ENCODE results near the gene PPP2R5A. TPM values are rescaled to one million over a fixed set of nuclear protein-coding genes. Genes with fewer than 3 reads are reported as not detected.
A peak's percentile ranks its signal among the peaks of the same experiment; 100 is the strongest.

Gene PPP2R5A
- total RNA-seq, 1 donor from 2014 or later = 33.9 TPM

DNA sequence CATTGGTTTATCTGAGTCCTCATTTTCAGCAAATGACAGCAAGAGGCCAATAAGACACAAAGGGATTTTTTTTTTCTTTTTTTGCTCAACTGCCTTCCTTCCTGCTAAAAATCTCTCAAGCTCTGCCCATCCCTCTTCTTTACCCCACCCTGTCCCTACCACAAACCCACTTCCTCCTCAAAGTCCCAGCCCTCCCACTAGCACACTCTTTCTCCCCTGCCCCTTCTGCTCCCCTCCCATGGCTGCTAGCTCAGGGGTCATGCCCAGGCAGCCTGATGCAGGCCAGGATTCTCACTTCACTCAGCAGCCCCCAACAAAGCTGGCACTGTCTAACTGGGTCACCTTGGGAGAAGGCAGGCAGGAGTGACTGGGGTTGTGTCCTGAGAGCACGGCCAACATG is 28.8 kb upstream of the PPP2R5A start:
- H3K9me3 ChIP-seq = no peaks in the 10 kb centered on the region
- intact Hi-C loops (cut with DNase I) = no loop called here
- TF ChIP-seq POLR2A (IDR thresholded peaks at IDR 0.05) (no peak), POLR2AphosphoS5 (IDR thresholded peaks at IDR 0.05; ENCODE audit: insufficient read depth in 1 of 2, low read depth in 1 of 2) (no peak)
- TF ChIP-seq, protein P1, sequence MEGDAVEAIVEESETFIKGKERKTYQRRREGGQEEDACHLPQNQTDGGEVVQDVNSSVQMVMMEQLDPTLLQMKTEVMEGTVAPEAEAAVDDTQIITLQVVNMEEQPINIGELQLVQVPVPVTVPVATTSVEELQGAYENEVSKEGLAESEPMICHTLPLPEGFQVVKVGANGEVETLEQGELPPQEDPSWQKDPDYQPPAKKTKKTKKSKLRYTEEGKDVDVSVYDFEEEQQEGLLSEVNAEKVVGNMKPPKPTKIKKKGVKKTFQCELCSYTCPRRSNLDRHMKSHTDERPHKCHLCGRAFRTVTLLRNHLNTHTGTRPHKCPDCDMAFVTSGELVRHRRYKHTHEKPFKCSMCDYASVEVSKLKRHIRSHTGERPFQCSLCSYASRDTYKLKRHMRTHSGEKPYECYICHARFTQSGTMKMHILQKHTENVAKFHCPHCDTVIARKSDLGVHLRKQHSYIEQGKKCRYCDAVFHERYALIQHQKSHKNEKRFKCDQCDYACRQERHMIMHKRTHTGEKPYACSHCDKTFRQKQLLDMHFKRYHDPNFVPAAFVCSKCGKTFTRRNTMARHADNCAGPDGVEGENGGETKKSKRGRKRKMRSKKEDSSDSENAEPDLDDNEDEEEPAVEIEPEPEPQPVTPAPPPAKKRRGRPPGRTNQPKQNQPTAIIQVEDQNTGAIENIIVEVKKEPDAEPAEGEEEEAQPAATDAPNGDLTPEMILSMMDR (IDR thresholded peaks at IDR 0.05) = no peak
- peak in 1 of 2 donors; percentile 52 for DNase-seq (ENCODE audit: extremely low spot score in 2 of 2)
- H3K27ac ChIP-seq = no peak overlapping the region
- no peak overlapping the region for H3K4me3 ChIP-seq
- no peaks in the 10 kb centered on the region for H3K27me3 ChIP-seq
- no peaks in the 10 kb centered on the region for H3K36me3 ChIP-seq
- H3K4me1 ChIP-seq = peaks cover 15% of the 10 kb centered on the region

DNA sequence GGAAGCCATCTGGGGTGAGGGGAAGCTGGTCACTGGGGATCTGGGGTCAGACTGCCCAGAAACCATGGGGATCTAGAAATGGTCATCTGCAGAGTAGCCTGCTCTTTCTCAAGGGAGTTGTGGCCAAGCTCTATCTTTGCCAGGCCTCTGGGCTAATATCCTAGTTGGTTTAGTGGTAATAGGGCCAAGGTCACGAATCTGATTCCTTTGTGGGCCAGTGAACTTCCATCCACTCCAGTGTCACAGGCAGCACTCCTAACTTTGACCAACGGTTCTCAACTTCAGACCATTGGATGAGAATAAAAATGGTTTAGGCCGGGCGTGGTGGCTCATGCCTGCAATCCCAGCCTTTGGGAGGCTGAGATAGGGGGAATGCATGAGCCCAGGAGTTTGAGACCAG is 28.1 kb upstream of the PPP2R5A start:
- H3K27ac ChIP-seq = no peak overlapping the region
- H3K36me3 ChIP-seq = no peaks in the 10 kb centered on the region
- H3K27me3 ChIP-seq = no peaks in the 10 kb centered on the region
- intact Hi-C loops (cut with DNase I) = no loop called here
- no peak overlapping the region for H3K4me3 ChIP-seq
- DNase-seq (ENCODE audit: extremely low spot score in 2 of 2) = peak in 1 of 2 donors; percentile 27
- H3K4me1 ChIP-seq = peaks cover 17% of the 10 kb centered on the region
- no peak for TF ChIP-seq POLR2AphosphoS5 (IDR thresholded peaks at IDR 0.05; ENCODE audit: insufficient read depth in 1 of 2, low read depth in 1 of 2)
- TF ChIP-seq, protein P1 (IDR thresholded peaks at IDR 0.05) = no peak
- TF ChIP-seq POLR2A (IDR thresholded peaks at IDR 0.05) = no peak
- H3K9me3 ChIP-seq = no peaks in the 10 kb centered on the region

DNA sequence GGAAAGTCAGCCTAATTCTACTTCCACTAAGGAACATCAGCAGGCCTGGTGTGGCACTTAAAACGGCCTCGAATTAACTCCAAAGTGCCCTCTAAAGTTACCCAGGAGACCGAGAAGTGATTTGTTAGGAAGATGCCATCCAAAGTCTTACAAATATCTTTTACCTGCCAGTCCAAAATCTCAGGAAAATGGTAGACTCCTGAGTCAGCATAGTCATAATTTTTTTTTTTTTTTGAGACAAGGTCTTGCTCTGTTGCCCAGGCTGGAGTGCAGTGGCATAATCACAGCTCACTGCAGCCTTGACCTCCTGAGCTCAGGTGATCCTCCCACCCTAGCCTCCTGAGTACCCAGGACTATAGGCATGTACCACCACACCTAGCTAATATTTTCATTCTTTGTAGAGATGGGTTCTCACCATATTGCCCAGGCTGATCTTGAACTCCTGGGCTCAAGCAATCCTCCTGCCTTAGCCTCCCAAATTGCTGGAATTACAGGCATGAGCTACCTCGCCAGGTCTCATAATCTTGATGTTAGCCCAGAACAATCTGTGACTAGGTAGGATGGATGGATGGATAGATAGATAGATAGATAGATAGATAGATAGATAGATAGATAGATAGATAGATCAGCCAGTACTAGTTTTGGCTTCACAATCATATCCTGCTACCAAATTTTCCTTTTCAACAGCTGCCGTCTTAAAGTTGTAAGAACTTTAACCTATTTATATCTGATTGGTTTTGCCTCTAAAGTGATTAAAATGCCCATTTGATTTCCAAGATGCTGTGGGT is 25.3 kb upstream of the PPP2R5A start:
- Histone ChIP-seq H3K4me3 (no peak overlapping the region), H3K27me3 (no peaks in the 10 kb centered on the region), H3K36me3 (no peaks in the 10 kb centered on the region), H3K27ac (no peak overlapping the region), H3K9me3 (no peaks in the 10 kb centered on the region), H3K4me1 (peaks cover 17% of the 10 kb centered on the region)
- intact Hi-C loops (cut with DNase I) = no loop called here
- peak in 1 of 2 donors; percentile 22 for DNase-seq (ENCODE audit: extremely low spot score in 2 of 2)
- no peak for TF ChIP-seq POLR2A (IDR thresholded peaks at IDR 0.05)
- TF ChIP-seq, protein P1 (IDR thresholded peaks at IDR 0.05) = no peak
- TF ChIP-seq POLR2AphosphoS5 (IDR thresholded peaks at IDR 0.05; ENCODE audit: insufficient read depth in 1 of 2, low read depth in 1 of 2) = no peak

DNA sequence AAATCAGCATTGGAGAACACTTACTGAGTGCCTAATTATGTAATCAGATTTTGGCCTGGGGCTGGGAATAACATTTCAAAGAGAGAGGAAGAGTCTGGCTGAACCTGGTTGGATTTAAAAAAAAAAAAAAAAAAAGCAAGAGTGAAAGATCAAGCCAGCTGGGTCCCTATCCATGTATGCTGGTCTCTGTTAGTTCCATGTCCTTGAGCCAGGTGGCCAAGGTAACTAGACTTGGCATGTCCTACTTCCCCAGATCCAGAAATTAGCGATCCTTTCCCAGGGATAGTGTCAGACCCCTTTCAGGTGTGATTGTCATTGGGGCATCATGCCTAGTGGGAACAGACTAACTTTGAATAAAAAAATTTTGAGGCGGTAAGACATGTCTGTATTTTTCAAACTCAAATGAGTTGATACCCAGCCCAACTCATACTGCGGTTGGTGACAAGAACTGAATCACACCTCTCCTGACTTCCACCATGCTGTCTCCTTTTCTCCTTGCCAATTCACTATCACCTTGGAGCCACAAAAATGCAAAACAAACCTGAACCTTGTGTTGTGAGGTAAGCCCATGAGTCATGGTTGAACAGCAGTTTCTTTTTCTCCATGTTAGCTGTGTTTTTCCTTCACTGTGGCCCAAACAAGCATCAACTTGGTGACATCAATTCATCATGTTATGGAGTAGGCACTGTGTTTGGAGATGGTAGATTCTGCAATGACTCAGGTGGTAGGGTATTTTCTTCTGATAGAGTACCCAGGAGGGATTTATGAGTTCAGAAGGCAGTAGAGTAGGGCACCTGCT is 24.5 kb upstream of the PPP2R5A start:
- peak in 1 of 2 donors; percentile 65 for DNase-seq (ENCODE audit: extremely low spot score in 2 of 2)
- H3K36me3 ChIP-seq = no peaks in the 10 kb centered on the region
- intact Hi-C loops (cut with DNase I) = no loop called here
- H3K9me3 ChIP-seq = no peaks in the 10 kb centered on the region
- TF ChIP-seq POLR2A (IDR thresholded peaks at IDR 0.05) (no peak), POLR2AphosphoS5 (IDR thresholded peaks at IDR 0.05; ENCODE audit: insufficient read depth in 1 of 2, low read depth in 1 of 2) (peak in 1 of 2 donors; percentile 33)
- TF ChIP-seq, protein P1 (IDR thresholded peaks at IDR 0.05) = no peak
- no peaks in the 10 kb centered on the region for H3K27me3 ChIP-seq
- H3K27ac ChIP-seq = no peak overlapping the region
- peaks cover 15% of the 10 kb centered on the region for H3K4me1 ChIP-seq
- H3K4me3 ChIP-seq = no peak overlapping the region
